ENCODE measurements around the gene KDM3A.

Gene KDM3A

GRCh38 chr2:86416146-86416545 lies 25.0 kb upstream of the KDM3A start:
- no peaks in the 10 kb centered on the region for H3K36me3 ChIP-seq (ENCODE audit: insufficient read depth, low read length)
- H3K9me3 ChIP-seq (ENCODE audit: control insufficient read depth, insufficient read depth, low read length), result peaks cover 4% of the 10 kb centered on the region; the same call in 1 of the 2 replicates
- no peaks in the 10 kb centered on the region for H3K4me1 ChIP-seq (ENCODE audit: insufficient read depth, low read length)
- no peak overlapping the region for H3K9ac ChIP-seq (ENCODE audit: low read depth, low read length)

- peaks cover under 1% of the 10 kb centered on the region for H3K9me3 ChIP-seq (ENCODE audit: control insufficient read depth, insufficient read depth, low read length)
- H3K36me3 ChIP-seq (ENCODE audit: insufficient read depth, low read length), result no peaks in the 10 kb centered on the region
- no peaks in the 10 kb centered on the region for H3K4me1 ChIP-seq (ENCODE audit: insufficient read depth, low read length)
- no peak overlapping the region for H3K9ac ChIP-seq (ENCODE audit: low read depth, low read length)
These were observed 23.2 kb upstream of the KDM3A start for GRCh38 chr2:86417961-86418360.

- no peaks in the 10 kb centered on the region for H3K36me3 ChIP-seq (ENCODE audit: insufficient read depth, low read length)
- peaks cover 5% of the 10 kb centered on the region for H3K9me3 ChIP-seq (ENCODE audit: control insufficient read depth, insufficient read depth, low read length)
- no peak overlapping the region for H3K9ac ChIP-seq (ENCODE audit: low read depth, low read length)
- H3K4me1 ChIP-seq (ENCODE audit: insufficient read depth, low read length), result no peaks in the 10 kb centered on the region
These were observed 20.3 kb upstream of the KDM3A start for GRCh38 chr2:86420913-86421312.

GRCh38 chr2:86426271-86426670 lies 14.9 kb upstream of the KDM3A start:
- no peaks in the 10 kb centered on the region for H3K36me3 ChIP-seq (ENCODE audit: insufficient read depth, low read length)
- H3K9me3 ChIP-seq (ENCODE audit: control insufficient read depth, insufficient read depth, low read length), result peaks cover 5% of the 10 kb centered on the region
- H3K4me1 ChIP-seq (ENCODE audit: insufficient read depth, low read length), result no peaks in the 10 kb centered on the region
- H3K9ac ChIP-seq (ENCODE audit: low read depth, low read length), result no peak overlapping the region

GRCh38 chr2:86429335-86429734 lies 11.8 kb upstream of the KDM3A start:
- Histone ChIP-seq H3K9me3 (ENCODE audit: control insufficient read depth, insufficient read depth, low read length) (no peaks in the 10 kb centered on the region), H3K4me1 (ENCODE audit: insufficient read depth, low read length) (no peaks in the 10 kb centered on the region), H3K9ac (ENCODE audit: low read depth, low read length) (no peak overlapping the region), H3K36me3 (ENCODE audit: insufficient read depth, low read length) (no peaks in the 10 kb centered on the region)

GRCh38 chr2:86430368-86430767 lies 10.8 kb upstream of the KDM3A start:
- Histone ChIP-seq H3K4me1 (ENCODE audit: insufficient read depth, low read length) (no peaks in the 10 kb centered on the region), H3K9ac (ENCODE audit: low read depth, low read length) (no peak overlapping the region), H3K9me3 (ENCODE audit: control insufficient read depth, insufficient read depth, low read length) (no peaks in the 10 kb centered on the region), H3K36me3 (ENCODE audit: insufficient read depth, low read length) (no peaks in the 10 kb centered on the region)

GRCh38 chr2:86433137-86433536 lies 8.0 kb upstream of the KDM3A start:
- H3K4me1 ChIP-seq (ENCODE audit: insufficient read depth, low read length), result no peaks in the 10 kb centered on the region
- H3K36me3 ChIP-seq (ENCODE audit: insufficient read depth, low read length), result no peaks in the 10 kb centered on the region
- no peaks in the 10 kb centered on the region; the same call in none of the 2 replicates for H3K9me3 ChIP-seq (ENCODE audit: control insufficient read depth, insufficient read depth, low read length)
- H3K9ac ChIP-seq (ENCODE audit: low read depth, low read length), result no peak overlapping the region

GRCh38 chr2:86434290-86434689 lies 6.9 kb upstream of the KDM3A start:
- Histone ChIP-seq H3K36me3 (ENCODE audit: insufficient read depth, low read length) (no peaks in the 10 kb centered on the region), H3K9me3 (ENCODE audit: control insufficient read depth, insufficient read depth, low read length) (peaks cover 4% of the 10 kb centered on the region), H3K9ac (ENCODE audit: low read depth, low read length) (no peak overlapping the region), H3K4me1 (ENCODE audit: insufficient read depth, low read length) (no peaks in the 10 kb centered on the region)

- H3K4me1 ChIP-seq (ENCODE audit: insufficient read depth, low read length), result no peaks in the 10 kb centered on the region
- H3K9ac ChIP-seq (ENCODE audit: low read depth, low read length), result no peak overlapping the region
- H3K36me3 ChIP-seq (ENCODE audit: insufficient read depth, low read length), result no peaks in the 10 kb centered on the region
- H3K9me3 ChIP-seq (ENCODE audit: control insufficient read depth, insufficient read depth, low read length), result peaks cover 15% of the 10 kb centered on the region
These were observed 5.6 kb upstream of the KDM3A start for GRCh38 chr2:86435531-86435930.

- no peaks in the 10 kb centered on the region for H3K36me3 ChIP-seq (ENCODE audit: insufficient read depth, low read length)
- no peak overlapping the region for H3K9ac ChIP-seq (ENCODE audit: low read depth, low read length)
- H3K4me1 ChIP-seq (ENCODE audit: insufficient read depth, low read length), result no peaks in the 10 kb centered on the region
- peaks cover 15% of the 10 kb centered on the region for H3K9me3 ChIP-seq (ENCODE audit: control insufficient read depth, insufficient read depth, low read length)
These were observed 4.8 kb upstream of the KDM3A start for GRCh38 chr2:86436328-86436727.

- Histone ChIP-seq H3K36me3 (ENCODE audit: insufficient read depth, low read length) (0 out of 2 replicates have a peak, but pooled peaks cover 4% of the 10 kb centered on the region), H3K9ac (ENCODE audit: low read depth, low read length) (no peak overlapping the region), H3K9me3 (ENCODE audit: control insufficient read depth, insufficient read depth, low read length) (peaks cover 15% of the 10 kb centered on the region), H3K4me1 (ENCODE audit: insufficient read depth, low read length) (peaks cover 4% of the 10 kb centered on the region)
These were observed 1.1 kb upstream of the KDM3A start for GRCh38 chr2:86439879-86440630.

- Histone ChIP-seq H3K9ac (ENCODE audit: low read depth, low read length) (peak overlapping the region; percentile 79), H3K9me3 (ENCODE audit: control insufficient read depth, insufficient read depth, low read length) (peaks cover 15% of the 10 kb centered on the region), H3K4me1 (ENCODE audit: insufficient read depth, low read length) (peaks cover 4% of the 10 kb centered on the region), H3K36me3 (ENCODE audit: insufficient read depth, low read length) (0 out of 2 replicates have a peak, but pooled peaks cover 4% of the 10 kb centered on the region)
These were observed 266 bp downstream of the KDM3A start for GRCh38 chr2:86441392-86441881.

- Histone ChIP-seq H3K9ac (ENCODE audit: low read depth, low read length) (peak overlapping the region; percentile 79), H3K36me3 (ENCODE audit: insufficient read depth, low read length) (0 out of 2 replicates have a peak, but pooled peaks cover 4% of the 10 kb centered on the region), H3K4me1 (ENCODE audit: insufficient read depth, low read length) (peaks cover 4% of the 10 kb centered on the region), H3K9me3 (ENCODE audit: control insufficient read depth, insufficient read depth, low read length) (peaks cover 15% of the 10 kb centered on the region)
These were observed 891 bp downstream of the KDM3A start for GRCh38 chr2:86441882-86442641.

GRCh38 chr2:86442642-86443005 lies 1.5 kb downstream of the KDM3A start:
- Histone ChIP-seq H3K4me1 (ENCODE audit: insufficient read depth, low read length) (peaks cover 4% of the 10 kb centered on the region), H3K36me3 (ENCODE audit: insufficient read depth, low read length) (0 out of 2 replicates have a peak, but pooled peaks cover 4% of the 10 kb centered on the region), H3K9me3 (ENCODE audit: control insufficient read depth, insufficient read depth, low read length) (peaks cover 15% of the 10 kb centered on the region), H3K9ac (ENCODE audit: low read depth, low read length) (peak overlapping the region; percentile 79; the same call in 1 of the 2 replicates)
